ENCODE measurements around the gene AVL9. TPM values are rescaled to one million over a fixed set of nuclear protein-coding genes. Genes with fewer than 3 reads are reported as not detected.
A peak's percentile ranks its signal among the peaks of the same experiment; 100 is the strongest.
"Not testable (repeated sequence)": the region's sequence is repeated elsewhere in the genome, so short reads cannot be mapped to it uniquely, and the experiment has no call there.

AVL9 gene
- 18.9 and 19.6 TPM in 2 replicates for polyA plus RNA-seq (2014; cell fraction: cytosol; rRNA removed)
- polyA plus RNA-seq (2014; cell fraction: nucleus; rRNA removed), result 17.6 and 31.7 TPM in 2 replicates

DNA sequence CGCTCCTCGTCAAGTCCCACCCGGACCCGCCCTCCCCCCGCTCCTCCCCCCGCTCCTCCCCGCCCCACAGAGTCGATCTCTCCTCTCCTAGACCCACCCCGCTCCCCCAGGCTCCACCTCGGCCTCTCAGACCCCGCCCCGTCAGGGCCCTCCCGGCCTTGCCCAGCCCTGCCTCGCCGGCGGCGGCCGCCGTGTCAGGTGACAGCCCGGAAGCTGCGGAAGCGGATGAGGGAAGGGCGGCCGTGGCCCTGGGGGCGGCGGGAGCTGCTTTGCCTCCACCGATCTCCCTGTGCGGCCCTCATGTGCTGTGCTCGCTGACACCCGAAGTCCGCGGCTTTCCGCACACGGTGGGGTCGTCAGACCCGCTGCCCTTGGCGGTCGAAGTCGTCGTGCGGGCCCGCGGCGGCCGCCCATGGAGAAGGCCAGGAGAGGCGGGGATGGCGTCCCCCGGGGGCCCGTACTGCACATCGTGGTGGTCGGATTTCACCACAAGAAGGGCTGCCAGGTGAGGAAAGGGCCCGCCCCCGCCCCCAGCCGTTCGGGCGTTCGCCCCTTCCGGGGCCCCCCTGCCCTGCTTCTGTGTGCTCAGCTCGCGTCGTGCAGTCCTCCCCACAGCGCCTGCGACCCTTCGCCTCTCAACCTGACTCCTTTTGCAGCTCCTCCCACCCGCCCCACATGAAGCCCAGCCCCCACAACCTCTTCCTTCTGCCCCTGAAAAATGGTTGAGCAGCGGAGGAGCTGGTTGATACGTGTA lies at the start of gene AVL9:
Gene AVL9, plus strand, starts transcription at position 192 of the 754 bp plus-strand sequence. Its CDS starts 221 bp downstream, at position 413.
- DNase-seq (ENCODE audit: low spot score), result peak; percentile 94

DNA sequence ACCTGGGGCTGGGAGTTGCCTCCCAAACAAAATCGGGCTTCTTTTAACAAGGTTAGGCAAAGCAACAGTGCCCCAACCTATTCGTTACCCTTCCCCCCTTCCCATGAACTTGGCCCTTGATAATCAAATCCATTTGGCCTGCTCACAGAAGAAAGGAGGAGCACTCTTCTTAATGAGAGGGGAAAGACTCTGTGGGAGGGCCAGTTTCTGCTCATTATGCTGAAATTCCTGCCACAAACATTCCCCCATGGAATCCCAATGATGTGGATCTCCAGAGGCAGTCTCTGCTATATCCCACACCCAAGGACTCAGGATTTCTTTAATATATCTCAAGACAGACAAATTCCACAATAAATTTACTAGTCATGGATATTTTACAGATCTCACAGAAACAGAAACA lies 48.1 kb upstream of the AVL9 start:
- DNase-seq (ENCODE audit: low spot score), result no peak

DNA sequence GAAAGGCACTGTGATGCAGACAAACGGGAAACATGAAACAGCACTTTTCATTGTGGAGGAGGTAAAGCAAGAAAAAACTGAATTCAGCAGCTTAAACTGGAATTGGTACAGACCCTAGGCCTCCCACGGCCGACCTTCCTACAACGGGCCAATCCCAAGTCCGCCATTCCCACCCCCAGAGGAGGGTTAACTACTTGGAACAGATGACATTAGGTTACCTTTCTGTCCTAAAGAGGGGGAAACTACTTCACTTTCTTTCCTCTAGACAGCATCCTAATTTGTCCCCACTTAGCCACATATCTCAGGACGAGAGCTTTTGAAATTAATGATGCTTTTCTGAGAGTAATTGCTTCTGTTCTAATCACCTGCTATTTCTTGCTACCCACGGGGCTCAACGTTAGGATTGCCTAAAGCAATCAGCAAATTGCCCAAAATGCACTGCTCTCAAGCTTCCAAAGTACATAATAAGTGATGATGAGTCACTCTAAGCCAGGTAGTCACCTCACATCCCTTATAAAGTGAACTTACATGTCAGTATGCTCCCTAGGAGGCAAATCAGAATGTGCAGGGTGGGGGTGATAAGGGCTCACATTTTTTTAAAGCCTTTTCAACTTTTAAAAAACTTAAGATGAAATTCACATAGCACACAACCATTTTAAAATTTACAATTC lies 41.8 kb upstream of the AVL9 start:
- DNase-seq (ENCODE audit: low spot score), result no peak

- no peak for DNase-seq (ENCODE audit: low spot score)
Measured at GRCh38 chr7:32458025-32458424, 37.3 kb upstream of the AVL9 start.

GRCh38 chr7:32459788-32460187 lies 35.5 kb upstream of the AVL9 start:
- no peak for DNase-seq (ENCODE audit: low spot score)

GRCh38 chr7:32461484-32461883 lies 33.8 kb upstream of the AVL9 start:
- DNase-seq (ENCODE audit: low spot score), result no peak

GRCh38 chr7:32462451-32462850 lies 32.8 kb upstream of the AVL9 start:
- no peak for DNase-seq (ENCODE audit: low spot score)

- DNase-seq (ENCODE audit: low spot score), result no peak
Measured at GRCh38 chr7:32462977-32463376, 32.3 kb upstream of the AVL9 start.

GRCh38 chr7:32464641-32465416 lies 30.5 kb upstream of the AVL9 start:
- DNase-seq (ENCODE audit: low spot score), result not testable (repeated sequence)

DNA sequence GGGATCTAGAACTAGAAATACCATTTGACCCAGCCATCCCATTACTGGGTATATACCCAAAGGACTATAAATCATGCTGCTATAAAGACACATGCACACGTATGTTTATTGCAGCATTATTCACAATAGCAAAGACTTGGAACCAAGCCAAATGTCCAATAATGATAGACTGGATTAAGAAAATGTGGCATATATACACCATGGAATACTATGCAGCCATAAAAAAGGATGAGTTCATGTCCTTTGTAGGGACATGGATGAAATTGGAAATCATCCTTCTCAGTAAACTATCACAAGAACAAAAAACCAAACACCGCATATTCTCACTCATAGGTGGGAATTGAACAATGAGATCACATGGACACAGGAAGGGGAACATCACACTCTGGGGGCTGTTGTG lies 25.3 kb upstream of the AVL9 start:
- DNase-seq (ENCODE audit: low spot score), result not testable (repeated sequence)

DNA sequence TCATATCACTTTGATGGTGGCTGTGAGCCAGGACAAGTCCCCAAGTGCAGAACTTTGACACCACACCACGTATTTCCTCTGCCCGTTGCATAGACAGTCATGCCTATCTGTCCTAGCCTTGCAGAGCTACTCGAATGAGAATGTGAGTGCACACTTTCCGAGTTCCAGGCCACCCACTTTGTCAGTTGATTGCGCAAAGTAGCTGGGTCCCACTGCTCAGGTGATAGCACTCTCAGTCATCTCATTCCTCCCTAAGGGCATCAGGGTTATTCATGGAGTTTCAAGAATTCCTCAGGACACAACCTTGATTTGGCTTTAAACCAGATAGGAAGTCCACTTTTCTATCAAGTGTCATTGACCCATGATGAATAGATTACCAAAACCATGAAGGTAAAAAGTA lies 24.4 kb upstream of the AVL9 start:
- DNase-seq (ENCODE audit: low spot score), result no peak

DNA sequence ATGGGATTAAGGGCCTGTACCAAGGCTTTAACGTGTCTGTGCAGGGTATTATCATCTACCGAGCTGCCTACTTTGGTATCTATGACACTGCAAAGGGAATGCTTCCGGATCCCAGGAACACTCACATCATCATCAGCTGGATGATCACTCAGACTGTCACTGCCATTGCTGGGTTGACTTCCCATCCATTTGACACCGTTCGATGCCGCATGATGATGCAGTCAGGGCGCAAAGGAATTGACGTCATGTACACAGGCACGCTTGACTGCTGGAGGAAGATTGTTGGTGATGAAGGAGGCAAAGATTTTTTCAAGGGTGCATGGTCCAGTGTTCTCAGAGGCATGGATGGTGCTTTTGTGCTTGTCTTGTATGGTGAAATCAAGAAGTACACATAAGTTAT lies 23.3 kb upstream of the AVL9 start:
- no peak for DNase-seq (ENCODE audit: low spot score)

- no peak for DNase-seq (ENCODE audit: low spot score)
Measured at GRCh38 chr7:32474008-32474407, 21.3 kb upstream of the AVL9 start.

DNA sequence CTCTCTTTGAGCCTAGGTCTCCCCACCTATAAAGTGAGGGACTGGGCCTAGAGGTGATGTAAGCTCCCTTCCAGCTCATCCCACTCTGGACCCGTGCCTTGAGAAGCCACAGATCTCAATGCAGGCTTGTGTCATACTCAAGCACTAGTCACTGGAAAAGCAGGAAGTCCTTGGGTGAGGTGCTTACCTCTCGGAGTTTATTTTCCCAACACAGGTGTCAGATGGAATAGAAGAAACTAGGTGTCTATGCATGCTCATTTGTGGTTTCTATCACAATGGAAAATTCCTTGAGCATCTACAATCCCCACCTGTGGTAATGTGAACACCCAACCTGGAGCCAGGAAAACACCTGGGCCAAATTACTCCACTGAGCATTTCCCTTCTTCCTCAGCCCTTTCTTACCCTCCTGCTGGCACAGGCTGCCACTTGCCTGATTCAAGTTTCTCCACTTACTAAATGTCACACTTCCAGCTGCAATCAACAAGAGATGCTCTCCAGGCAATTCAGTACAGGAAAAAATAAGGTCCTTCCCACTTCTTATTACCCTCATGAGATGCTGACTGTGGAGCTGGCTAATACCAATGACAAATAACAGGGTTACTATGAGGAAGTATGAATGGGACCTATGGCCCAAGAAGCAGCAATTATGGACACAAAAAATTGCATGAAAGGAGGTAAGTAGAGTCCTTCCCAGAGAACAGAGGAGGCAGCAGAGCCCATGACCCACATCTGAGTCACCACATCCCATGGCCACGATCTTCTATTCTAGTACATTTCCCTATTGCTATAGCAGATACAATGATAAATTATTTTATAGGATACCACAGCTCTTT lies 18.3 kb upstream of the AVL9 start:
- DNase-seq (ENCODE audit: low spot score), result no peak

DNA sequence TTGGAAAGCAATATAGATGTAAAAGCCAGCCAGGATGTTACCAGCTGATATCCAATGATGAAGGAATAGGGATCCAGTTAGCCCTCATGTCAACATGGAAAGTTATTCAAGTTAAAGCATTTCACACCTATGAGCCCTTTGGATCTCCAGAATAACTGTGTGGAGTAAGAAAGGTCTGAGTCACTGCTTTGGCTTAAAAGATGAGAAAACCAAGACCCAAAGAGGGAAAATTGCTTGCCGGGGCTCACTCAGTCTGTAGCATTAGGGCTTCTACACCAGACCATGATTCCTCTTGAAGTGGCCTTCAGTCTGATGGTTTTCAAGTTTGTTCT lies 17.7 kb upstream of the AVL9 start:
- DNase-seq (ENCODE audit: low spot score), result no peak

GRCh38 chr7:32479574-32480200 lies 15.6 kb upstream of the AVL9 start:
- peak; percentile 58 for DNase-seq (ENCODE audit: low spot score)

GRCh38 chr7:32481176-32481575 lies 14.1 kb upstream of the AVL9 start:
- no peak for DNase-seq (ENCODE audit: low spot score)

- DNase-seq (ENCODE audit: low spot score), result peak; percentile 60
Measured at GRCh38 chr7:32481921-32482320, 13.4 kb upstream of the AVL9 start.

- no peak for DNase-seq (ENCODE audit: low spot score)
Measured at GRCh38 chr7:32489788-32490126, 5.5 kb upstream of the AVL9 start.

DNA sequence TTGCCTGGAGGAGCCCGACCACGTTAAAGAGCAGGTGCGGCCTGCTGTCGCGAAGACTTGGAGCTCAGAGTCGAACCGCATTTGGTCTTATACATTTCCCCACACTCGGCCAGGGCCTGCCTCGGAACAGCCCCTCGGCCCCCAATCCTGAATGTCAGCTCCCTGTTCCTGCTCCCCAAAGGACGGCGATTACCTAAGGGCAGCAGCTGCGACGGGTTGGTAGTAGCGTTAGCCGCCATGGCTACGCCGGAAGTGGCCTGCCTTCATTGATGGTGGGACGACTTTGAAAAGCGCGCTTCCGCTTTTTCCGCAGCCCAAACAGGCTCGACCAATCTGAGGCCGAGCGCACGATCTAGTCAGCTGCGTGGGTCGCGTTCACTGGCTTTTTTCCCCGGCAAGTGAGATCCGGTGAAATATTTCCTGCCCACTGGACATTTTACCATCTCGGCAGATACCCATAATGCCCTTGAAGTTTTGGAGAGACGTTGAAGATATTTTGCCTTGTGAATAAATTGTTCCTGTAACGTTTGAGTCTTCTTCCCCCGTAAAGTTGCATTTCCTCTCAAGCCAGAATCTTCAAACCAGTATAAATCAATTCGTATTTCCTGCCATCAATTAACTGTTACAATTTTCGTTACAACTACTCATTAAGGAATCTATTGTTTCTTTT lies 5.0 kb upstream of the AVL9 start, which contains the start of gene LSM5:
Gene LSM5, minus strand, starts transcription at position 254 of the 670 bp plus-strand sequence. Its CDS starts 15 bp downstream, at position 239.
- DNase-seq (ENCODE audit: low spot score), result peak; percentile 94

DNA sequence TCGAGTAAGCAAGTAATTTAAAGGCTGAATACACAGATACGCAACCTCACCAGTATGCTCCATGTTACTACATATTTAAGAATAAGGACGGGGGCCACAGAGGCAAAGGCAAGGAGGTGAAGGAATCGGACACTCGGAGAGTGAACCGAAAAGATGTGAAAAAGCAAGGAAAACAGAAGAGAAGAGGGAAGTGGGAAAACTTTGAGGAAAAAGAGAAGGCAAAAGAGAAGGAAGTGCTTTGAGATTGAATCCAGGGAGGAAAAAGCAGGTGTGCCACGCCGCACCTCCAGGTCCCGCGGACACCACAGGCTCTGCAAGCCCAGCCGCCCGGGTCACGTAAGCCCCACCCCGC lies 367 bp upstream of the AVL9 start:
- DNase-seq (ENCODE audit: low spot score), result no peak
